HepG2 (cell line): ENCODE measurements around the gene ANKRD13D. TPM values are rescaled to one million over a fixed set of nuclear protein-coding genes. Genes with fewer than 3 reads are reported as not detected.

ENCODE experiments used
- BCL3 ChIP-seq: sonication (generic); formaldehyde crosslinking; IDR thresholded peaks from 2 replicates; pipeline ENCODE4 v1.5.1; 2020; ENCODE audit warnings: mild to moderate bottlenecking, missing genetic modification reagents, moderate library complexity
- FOXP1 ChIP-seq, 2 experiments: fragments of 450-650 bp in 1 of 2; IDR thresholded peaks; 2 replicates each; pipeline ENCODE4 v1.6.1; 2017 to 2018; ENCODE audit warnings: antibody characterized with exemption in 1 of 2
- GATAD2A ChIP-seq: IDR thresholded peaks from 2 replicates; pipeline ENCODE4 v1.6.1; 2016
- KDM2A ChIP-seq: sonication (generic); formaldehyde crosslinking; IDR thresholded peaks from 2 replicates; pipeline ENCODE4 v1.4.0; 2020; ENCODE audit warnings: low read depth, missing genetic modification reagents, borderline replicate concordance
- KLF12 ChIP-seq: sonication (generic); formaldehyde crosslinking; IDR thresholded peaks from 2 replicates; pipeline ENCODE4 v1.4.0; 2020; ENCODE audit warnings: missing genetic modification reagents, borderline replicate concordance
- MEF2D ChIP-seq: sonication (generic); formaldehyde crosslinking; IDR thresholded peaks from 2 replicates; pipeline ENCODE4 v1.5.1; 2020; ENCODE audit warnings: mild to moderate bottlenecking, missing genetic modification reagents
- NR2F2 ChIP-seq: IDR thresholded peaks from 2 replicates; pipeline ENCODE4 v1.6.1; 2012; ENCODE audit warnings: low read depth, inconsistent platforms, borderline replicate concordance
- PAF1 ChIP-seq: IDR thresholded peaks from 2 replicates; pipeline ENCODE4 v1.6.1; 2016; ENCODE audit warnings: missing genetic modification reagents, missing compliant biosample characterization
- SMYD3 ChIP-seq: sonication (generic); formaldehyde crosslinking; IDR thresholded peaks from 2 replicates; pipeline ENCODE4 v1.8.1; 2023; ENCODE audit warnings: mild to moderate bottlenecking, missing genetic modification reagents
- USF2 ChIP-seq, 2 experiments: sonication (generic) in 1 of 2; formaldehyde crosslinking in 1 of 2; IDR thresholded peaks; 2 replicates each; pipeline versions ENCODE4 v1.5.1 to v1.6.1; 2011 to 2020; ENCODE audit warnings: borderline replicate concordance in 1 of 2, low read depth in 1 of 2, low read length in 1 of 2, mild to moderate bottlenecking in 1 of 2, missing genetic modification reagents in 1 of 2, moderate library complexity in 1 of 2
- ZNF207 ChIP-seq: fragments of 450-650 bp; IDR thresholded peaks from 2 replicates; pipeline ENCODE4 v1.6.1; 2016; ENCODE audit warnings: antibody characterized with exemption, borderline replicate concordance
- ZNF282 ChIP-seq: fragments of 450-650 bp; IDR thresholded peaks from 2 replicates; pipeline ENCODE4 v1.6.1; 2018; ENCODE audit not compliant: partially characterized antibody
- ZNF292 ChIP-seq: sonication (generic); formaldehyde crosslinking; IDR thresholded peaks from 2 replicates; pipeline ENCODE4 v1.8.1; 2022; ENCODE audit warnings: mild to moderate bottlenecking, low read depth, missing genetic modification reagents, borderline replicate concordance
- ZNF329 ChIP-seq: sonication (generic); formaldehyde crosslinking; IDR thresholded peaks from 2 replicates; pipeline ENCODE4 v1.9.0; 2021; ENCODE audit warnings: low read depth, mild to moderate bottlenecking, missing genetic modification reagents
- ZNF562 ChIP-seq: sonication (generic); formaldehyde crosslinking; IDR thresholded peaks from 2 replicates; pipeline ENCODE4 v1.8.0; 2022; ENCODE audit warnings: missing genetic modification reagents, borderline replicate concordance
- ZSCAN21 ChIP-seq: sonication (generic); formaldehyde crosslinking; IDR thresholded peaks from 2 replicates; pipeline ENCODE4 v1.8.0; 2022; ENCODE audit warnings: mild to moderate bottlenecking, missing genetic modification reagents, moderate library complexity, borderline replicate concordance
- polyA plus RNA-seq, 8 experiments: library from polyadenylated mRNA; depleted of rRNA in 3 of 8; stranded (reverse) in 7 of 8; unstranded in 1 of 8; fragments of >200 nt; fragmentation: Illumina TruSeq in 4 of 8; extraction: Trizol in 4 of 8; gene quantifications; 2 replicates each; pipeline versions ENCODE4 v1.2.1 to v1.2.3, GENCODE V29; 2011 to 2016; ENCODE audit warnings: low read depth in 4 of 8, missing spikeins in 1 of 8, mixed read lengths in 1 of 8; ENCODE audit not compliant: insufficient read depth in 1 of 8
- total RNA-seq, 5 experiments: library from RNA; depleted of rRNA; stranded (reverse); fragments of >200 nt; fragmentation: Illumina TruSeq; extraction: Trizol; gene quantifications; 2 replicates each; pipeline ENCODE4 v1.2.3, GENCODE V29; 2016; ENCODE audit warnings: low read depth in 1 of 5
- TF ChIP-seq, protein P1 (sequence below): sonication (generic); formaldehyde crosslinking; IDR thresholded peaks from 2 replicates; pipeline ENCODE4 v1.8.1; 2023; ENCODE audit warnings: mild to moderate bottlenecking, missing genetic modification reagents
- TF ChIP-seq, protein P2 (sequence below): sonication (generic); formaldehyde crosslinking; IDR thresholded peaks from 2 replicates; pipeline ENCODE4 v1.5.0; 2020; ENCODE audit warnings: mild to moderate bottlenecking, missing genetic modification reagents
- TF ChIP-seq, protein P3 (sequence below): sonication (generic); formaldehyde crosslinking; IDR thresholded peaks from 2 replicates; pipeline ENCODE4 v1.5.0; 2020; ENCODE audit warnings: mild to moderate bottlenecking, missing genetic modification reagents

ANKRD13D gene
- total and polyA plus RNA-seq, 2 of the 13 experiments (the other 11 are each of a cell fraction or from before 2014, with no cell fraction given), result 18.6 to 27.3 TPM

- TF ChIP-seq, protein P1, sequence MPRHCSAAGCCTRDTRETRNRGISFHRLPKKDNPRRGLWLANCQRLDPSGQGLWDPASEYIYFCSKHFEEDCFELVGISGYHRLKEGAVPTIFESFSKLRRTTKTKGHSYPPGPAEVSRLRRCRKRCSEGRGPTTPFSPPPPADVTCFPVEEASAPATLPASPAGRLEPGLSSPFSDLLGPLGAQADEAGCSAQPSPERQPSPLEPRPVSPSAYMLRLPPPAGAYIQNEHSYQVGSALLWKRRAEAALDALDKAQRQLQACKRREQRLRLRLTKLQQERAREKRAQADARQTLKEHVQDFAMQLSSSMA, result 0 out of 2 replicates have a peak, but pooled peaks have one; percentile 39
- TF ChIP-seq ZNF562 (CRISPR knock-in tag) (no peak), ZNF282 (no peak), USF2 (IDR thresholded peaks at IDR 0.05; ENCODE audit: low read depth, low read length) (no peak), USF2 (CRISPR knock-in tag; IDR thresholded peaks at IDR 0.05; ENCODE audit: borderline replicate concordance) (no peak), MEF2D (CRISPR knock-in tag) (no peak; the same call in 1 of the 2 replicates), ZNF292 (CRISPR knock-in tag) (peak; percentile 74; the same call in 1 of the 2 replicates), BCL3 (CRISPR knock-in tag) (no peak), NR2F2 (0 out of 2 replicates have a peak, but pooled peaks have one; percentile 16), FOXP1 (IDR thresholded peaks at IDR 0.05) (no peak), FOXP1 (CRISPR knock-in tag; IDR thresholded peaks at IDR 0.05) (0 out of 2 replicates have a peak, but pooled peaks have one; percentile 12), ZSCAN21 (peak; percentile 69; the same call in 1 of the 2 replicates), KLF12 (no peak), GATAD2A (CRISPR knock-in tag) (peak; percentile 76; the same call in 1 of the 2 replicates), SMYD3 (CRISPR knock-in tag) (no peak), ZNF207 (no peak), PAF1 (CRISPR knock-in tag) (no peak), KDM2A (CRISPR knock-in tag) (peak; percentile 85), ZNF329 (CRISPR knock-in tag) (no peak)
- TF ChIP-seq, protein P2, sequence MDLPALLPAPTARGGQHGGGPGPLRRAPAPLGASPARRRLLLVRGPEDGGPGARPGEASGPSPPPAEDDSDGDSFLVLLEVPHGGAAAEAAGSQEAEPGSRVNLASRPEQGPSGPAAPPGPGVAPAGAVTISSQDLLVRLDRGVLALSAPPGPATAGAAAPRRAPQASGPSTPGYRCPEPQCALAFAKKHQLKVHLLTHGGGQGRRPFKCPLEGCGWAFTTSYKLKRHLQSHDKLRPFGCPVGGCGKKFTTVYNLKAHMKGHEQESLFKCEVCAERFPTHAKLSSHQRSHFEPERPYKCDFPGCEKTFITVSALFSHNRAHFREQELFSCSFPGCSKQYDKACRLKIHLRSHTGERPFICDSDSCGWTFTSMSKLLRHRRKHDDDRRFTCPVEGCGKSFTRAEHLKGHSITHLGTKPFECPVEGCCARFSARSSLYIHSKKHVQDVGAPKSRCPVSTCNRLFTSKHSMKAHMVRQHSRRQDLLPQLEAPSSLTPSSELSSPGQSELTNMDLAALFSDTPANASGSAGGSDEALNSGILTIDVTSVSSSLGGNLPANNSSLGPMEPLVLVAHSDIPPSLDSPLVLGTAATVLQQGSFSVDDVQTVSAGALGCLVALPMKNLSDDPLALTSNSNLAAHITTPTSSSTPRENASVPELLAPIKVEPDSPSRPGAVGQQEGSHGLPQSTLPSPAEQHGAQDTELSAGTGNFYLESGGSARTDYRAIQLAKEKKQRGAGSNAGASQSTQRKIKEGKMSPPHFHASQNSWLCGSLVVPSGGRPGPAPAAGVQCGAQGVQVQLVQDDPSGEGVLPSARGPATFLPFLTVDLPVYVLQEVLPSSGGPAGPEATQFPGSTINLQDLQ (CRISPR knock-in tag), result no peak
- TF ChIP-seq, protein P3, sequence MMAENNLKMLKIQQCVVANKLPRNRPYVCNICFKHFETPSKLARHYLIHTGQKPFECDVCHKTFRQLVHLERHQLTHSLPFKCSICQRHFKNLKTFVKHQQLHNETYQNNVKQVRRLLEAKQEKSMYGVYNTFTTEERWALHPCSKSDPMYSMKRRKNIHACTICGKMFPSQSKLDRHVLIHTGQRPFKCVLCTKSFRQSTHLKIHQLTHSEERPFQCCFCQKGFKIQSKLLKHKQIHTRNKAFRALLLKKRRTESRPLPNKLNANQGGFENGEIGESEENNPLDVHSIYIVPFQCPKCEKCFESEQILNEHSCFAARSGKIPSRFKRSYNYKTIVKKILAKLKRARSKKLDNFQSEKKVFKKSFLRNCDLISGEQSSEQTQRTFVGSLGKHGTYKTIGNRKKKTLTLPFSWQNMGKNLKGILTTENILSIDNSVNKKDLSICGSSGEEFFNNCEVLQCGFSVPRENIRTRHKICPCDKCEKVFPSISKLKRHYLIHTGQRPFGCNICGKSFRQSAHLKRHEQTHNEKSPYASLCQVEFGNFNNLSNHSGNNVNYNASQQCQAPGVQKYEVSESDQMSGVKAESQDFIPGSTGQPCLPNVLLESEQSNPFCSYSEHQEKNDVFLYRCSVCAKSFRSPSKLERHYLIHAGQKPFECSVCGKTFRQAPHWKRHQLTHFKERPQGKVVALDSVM (CRISPR knock-in tag), result 0 out of 2 replicates have a peak, but pooled peaks have one; percentile 25
Measured at GRCh38 chr11:67239783-67240575, 49.1 kb upstream of the ANKRD13D start (continued).
